H9 (cell line): ENCODE results near the gene AANAT. TPM values are rescaled to one million over a fixed set of nuclear protein-coding genes. Genes with fewer than 3 reads are reported as not detected.

Experiments used
- DNase-seq: peaks from one replicate; pipeline ENCODE4 v3.0.0-alpha.2; 2017
- H2AFZ ChIP-seq: one replicate; pipeline ENCODE4 v1.6.1; 2013; ENCODE audit warnings: mild to moderate bottlenecking, low read length, control low read depth, moderate library complexity
- H2AK5ac ChIP-seq: 2 replicates; pipeline ENCODE4 v1.6.1; 2013; ENCODE audit warnings: low read length, control low read depth, mixed read lengths; ENCODE audit not compliant: insufficient read length
- H2BK120ac ChIP-seq: one replicate; pipeline ENCODE4 v1.6.1; 2013; ENCODE audit warnings: low read depth, mild to moderate bottlenecking, low read length, control low read depth, inconsistent platforms; ENCODE audit not compliant: poor library complexity, severe bottlenecking
- H2BK12ac ChIP-seq: 2 replicates; pipeline ENCODE4 v1.6.1; 2013; ENCODE audit warnings: low read length, control low read depth, mixed read lengths, low read depth; ENCODE audit not compliant: insufficient read length
- H2BK15ac ChIP-seq: 2 replicates; pipeline ENCODE4 v1.6.1; 2013; ENCODE audit warnings: low read depth, low read length, control low read depth
- H2BK20ac ChIP-seq: one replicate; pipeline ENCODE4 v1.6.1; 2013; ENCODE audit warnings: low read depth, mild to moderate bottlenecking, low read length, control low read depth, inconsistent platforms; ENCODE audit not compliant: poor library complexity, severe bottlenecking
- H2BK5ac ChIP-seq: 2 replicates; pipeline ENCODE4 v1.6.1; 2013; ENCODE audit warnings: low read length, control low read depth, mixed read lengths; ENCODE audit not compliant: insufficient read length
- H3K14ac ChIP-seq: 2 replicates; pipeline ENCODE4 v1.6.1; 2013; ENCODE audit warnings: low read length, control low read depth; ENCODE audit not compliant: insufficient read depth
- H3K18ac ChIP-seq: 2 replicates; pipeline ENCODE4 v1.6.1; 2013; ENCODE audit warnings: low read depth, mild to moderate bottlenecking, mixed read lengths, low read length, control low read depth; ENCODE audit not compliant: insufficient read length
- H3K23ac ChIP-seq: 2 replicates; pipeline ENCODE4 v1.6.1; 2013; ENCODE audit warnings: low read length, control low read depth, mixed read lengths, low read depth; ENCODE audit not compliant: insufficient read length
- H3K23me2 ChIP-seq: 2 replicates; pipeline ENCODE4 v1.6.1; 2013; ENCODE audit warnings: low read depth, mild to moderate bottlenecking, mixed read lengths, low read length, control low read depth; ENCODE audit not compliant: insufficient read length, poor library complexity, severe bottlenecking
- H3K27ac ChIP-seq: 2 replicates; pipeline ENCODE4 v1.5.1; 2013; ENCODE audit warnings: low read length, control low read depth, mixed read lengths, low read depth; ENCODE audit not compliant: insufficient read length
- H3K27me3 ChIP-seq: 2 replicates; pipeline ENCODE4 v1.6.1; 2013; ENCODE audit warnings: low read length, control low read depth, inconsistent platforms; ENCODE audit not compliant: insufficient read depth
- H3K4ac ChIP-seq: 2 replicates; pipeline ENCODE4 v1.6.1; 2013; ENCODE audit warnings: low read depth, mild to moderate bottlenecking, control low read depth, inconsistent platforms, low read length, moderate library complexity
- H3K4me1 ChIP-seq: 2 replicates; pipeline ENCODE4 v1.6.1; 2013; ENCODE audit warnings: low read length, control low read depth, inconsistent platforms; ENCODE audit not compliant: insufficient read depth
- H3K4me2 ChIP-seq: 2 replicates; pipeline ENCODE4 v1.6.1; 2013; ENCODE audit warnings: low read length, control low read depth, mixed read lengths; ENCODE audit not compliant: insufficient read length, insufficient read depth
- H3K56ac ChIP-seq: 2 replicates; pipeline ENCODE4 v1.6.1; 2013; ENCODE audit warnings: low read depth, mild to moderate bottlenecking, mixed read lengths, low read length, control low read depth; ENCODE audit not compliant: insufficient read length
- H3K79me1 ChIP-seq: 2 replicates; pipeline ENCODE4 v1.6.1; 2013; ENCODE audit warnings: low read depth, mild to moderate bottlenecking, moderate library complexity, low read length, control low read depth, inconsistent platforms; ENCODE audit not compliant: insufficient read depth, poor library complexity, severe bottlenecking
- H3K79me2 ChIP-seq: 2 replicates; pipeline ENCODE4 v1.6.1; 2013; ENCODE audit warnings: low read length, control low read depth, inconsistent platforms; ENCODE audit not compliant: insufficient read depth
- H3K9ac ChIP-seq: 2 replicates; pipeline ENCODE4 v1.6.1; 2013; ENCODE audit warnings: low read length, control low read depth, mixed read lengths; ENCODE audit not compliant: insufficient read length; ENCODE audit errors: extremely low read depth
- H3K9me3 ChIP-seq: one replicate; pipeline ENCODE4 v1.6.1; 2013; ENCODE audit warnings: low read depth, low read length, inconsistent platforms; ENCODE audit not compliant: control insufficient read depth
- H3T11ph ChIP-seq: one replicate; pipeline ENCODE4 v1.6.1; 2013; ENCODE audit warnings: mild to moderate bottlenecking, low read length, control low read depth, inconsistent platforms
- H4K20me1 ChIP-seq: one replicate; pipeline ENCODE4 v1.6.1; 2013; ENCODE audit not compliant: control insufficient read depth, insufficient read length, insufficient read depth
- H4K5ac ChIP-seq: 2 replicates; pipeline ENCODE4 v1.6.1; 2013; ENCODE audit warnings: low read depth, mild to moderate bottlenecking, mixed read lengths, low read length, control low read depth; ENCODE audit not compliant: insufficient read length
- H4K8ac ChIP-seq: replicated peaks from 2 replicates; pipeline ENCODE4 v1.6.1; 2013; ENCODE audit warnings: low read length, control low read depth, mixed read lengths, low read depth; ENCODE audit not compliant: insufficient read length
- H4K91ac ChIP-seq: 2 replicates; pipeline ENCODE4 v1.6.1; 2013; ENCODE audit warnings: low read depth, mild to moderate bottlenecking, moderate library complexity, mixed read lengths, low read length, control low read depth; ENCODE audit not compliant: insufficient read length
- H3K27ac Mint-ChIP-seq, 3 experiments: 2 replicates in 2 of 3; 3 replicates in 1 of 3; pipeline ENCODE4 v1.8.0; 2020 to 2021; ENCODE audit warnings: mixed read lengths in 3 of 3, mild to moderate bottlenecking in 1 of 3, moderate library complexity in 1 of 3
- H3K27me3 Mint-ChIP-seq: 2 replicates; pipeline ENCODE4 v1.8.0; 2021; ENCODE audit warnings: low read depth, mild to moderate bottlenecking, moderate library complexity, mixed read lengths
- H3K36me3 Mint-ChIP-seq, 3 experiments: 2 replicates in 2 of 3; 3 replicates in 1 of 3; pipeline ENCODE4 v1.8.0; 2020 to 2021; ENCODE audit warnings: low read depth in 3 of 3, mixed read lengths in 3 of 3; ENCODE audit not compliant: insufficient read depth in 1 of 3
- H3K4me1 Mint-ChIP-seq, 2 experiments: 2 replicates each; pipeline ENCODE4 v1.8.0; 2020; ENCODE audit warnings: mixed read lengths in 2 of 2
- H3K4me3 Mint-ChIP-seq, 2 experiments: 2 replicates in 1 of 2; 3 replicates in 1 of 2; pipeline ENCODE4 v1.8.0; 2020 to 2021; ENCODE audit warnings: mild to moderate bottlenecking in 2 of 2, mixed read lengths in 2 of 2, moderate library complexity in 1 of 2
- H3K9me3 Mint-ChIP-seq, 2 experiments: 2 replicates in 1 of 2; 3 replicates in 1 of 2; pipeline ENCODE4 v1.8.0; 2020; ENCODE audit warnings: mild to moderate bottlenecking in 2 of 2, mixed read lengths in 2 of 2, moderate library complexity in 1 of 2
- WGBS: extraction: QIAGEN DNeasy Blood & Tissue Kit; methylation state at CpG from one replicate; pipeline ENCODE4 v1.1.7; 2013; ENCODE audit warnings: missing lambda C conversion rate, low lambda C conversion rate, mixed read lengths; ENCODE audit not compliant: insufficient read length; ENCODE audit errors: extremely low coverage; 5-methylcytosine and 5-hydroxymethylcytosine counted together
- total RNA-seq: library from RNA; stranded (reverse); gene quantifications from 2 replicates; pipeline ENCODE4 v1.2.1, GENCODE V29; 2021
- TF ChIP-seq, protein P1 (sequence below): fragments of 200-600 bp; sonication (generic); conservative IDR thresholded peaks from 3 replicates; pipeline ENCODE4 v1.8.0; 2021; ENCODE audit warnings: antibody characterized with exemption, mild to moderate bottlenecking

The AANAT gene
- total RNA-seq, 1 experiment from 2014 or later = 0.55 TPM

GRCh38 chr17:76469991-76470739, 2.8 kb downstream of the AANAT start:
- H2AK5ac ChIP-seq = no peak overlapping the region
- H3K79me2 ChIP-seq = no peaks in the 10 kb centered on the region
- no peaks in the 10 kb centered on the region for H4K20me1 ChIP-seq
- H3K79me1 ChIP-seq = no peaks in the 10 kb centered on the region
- no peak overlapping the region for H3K56ac ChIP-seq
- H2AFZ ChIP-seq = no peak overlapping the region
- no peak overlapping the region for H3K27ac ChIP-seq
- no peak overlapping the region for H4K91ac ChIP-seq
- H3K36me3 Mint-ChIP-seq = peaks cover 4 to 23% (median 5%) of the 10 kb centered on the region in 3 experiments; a peak in 4 of 7 replicates
- no peak overlapping the region; a peak in 1 of 5 replicates for H3K4me3 Mint-ChIP-seq
- H3K9me3 Mint-ChIP-seq = no peaks in the 10 kb centered on the region; a peak in 1 of 5 replicates
- no CpG with 5 or more reads among the region's 13 CpGs for WGBS
- TF ChIP-seq, protein P1, sequence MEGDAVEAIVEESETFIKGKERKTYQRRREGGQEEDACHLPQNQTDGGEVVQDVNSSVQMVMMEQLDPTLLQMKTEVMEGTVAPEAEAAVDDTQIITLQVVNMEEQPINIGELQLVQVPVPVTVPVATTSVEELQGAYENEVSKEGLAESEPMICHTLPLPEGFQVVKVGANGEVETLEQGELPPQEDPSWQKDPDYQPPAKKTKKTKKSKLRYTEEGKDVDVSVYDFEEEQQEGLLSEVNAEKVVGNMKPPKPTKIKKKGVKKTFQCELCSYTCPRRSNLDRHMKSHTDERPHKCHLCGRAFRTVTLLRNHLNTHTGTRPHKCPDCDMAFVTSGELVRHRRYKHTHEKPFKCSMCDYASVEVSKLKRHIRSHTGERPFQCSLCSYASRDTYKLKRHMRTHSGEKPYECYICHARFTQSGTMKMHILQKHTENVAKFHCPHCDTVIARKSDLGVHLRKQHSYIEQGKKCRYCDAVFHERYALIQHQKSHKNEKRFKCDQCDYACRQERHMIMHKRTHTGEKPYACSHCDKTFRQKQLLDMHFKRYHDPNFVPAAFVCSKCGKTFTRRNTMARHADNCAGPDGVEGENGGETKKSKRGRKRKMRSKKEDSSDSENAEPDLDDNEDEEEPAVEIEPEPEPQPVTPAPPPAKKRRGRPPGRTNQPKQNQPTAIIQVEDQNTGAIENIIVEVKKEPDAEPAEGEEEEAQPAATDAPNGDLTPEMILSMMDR = no peak
- no peak overlapping the region for H3K18ac ChIP-seq
- H3K14ac ChIP-seq = no peak overlapping the region
- no peak overlapping the region for H3K9ac ChIP-seq
- H3K4ac ChIP-seq = no peak overlapping the region
- H3K27me3 ChIP-seq = no peaks in the 10 kb centered on the region
- H3K23ac ChIP-seq = no peak overlapping the region
- H3K27me3 Mint-ChIP-seq = peaks cover 2% of the 10 kb centered on the region; the same call in 1 of the 2 replicates
- no peak overlapping the region for H4K8ac ChIP-seq
- H2BK5ac ChIP-seq = no peak overlapping the region
- H3K9me3 ChIP-seq = no peaks in the 10 kb centered on the region
- H3K4me2 ChIP-seq = no peak overlapping the region
- H3K4me1 Mint-ChIP-seq = peaks cover 0 to 18% of the 10 kb centered on the region in 2 experiments; a peak in 2 of 4 replicates
- no peak overlapping the region for H2BK120ac ChIP-seq
- H3K23me2 ChIP-seq = no peaks in the 10 kb centered on the region
- no peak for DNase-seq
- no peak overlapping the region for H2BK15ac ChIP-seq
- H3K4me1 ChIP-seq = no peaks in the 10 kb centered on the region
- no peak overlapping the region for H2BK12ac ChIP-seq
- no peak overlapping the region for H3K27ac Mint-ChIP-seq
- H3T11ph ChIP-seq = no peak overlapping the region
- no peak overlapping the region for H4K5ac ChIP-seq
- H2BK20ac ChIP-seq = no peak overlapping the region
